HG03439 (cell line): ENCODE data around the gene CFAP410.

Source experiments
- ATAC-seq: cut with Tn5 transposase; IDR thresholded peaks from one replicate; pipeline ENCODE4 v1.9.1; 2021; ENCODE audit warnings: mild to moderate bottlenecking, moderate library complexity; ENCODE audit not compliant: unreplicated experiment

CFAP410 gene

GRCh38 chr21:44331650-44332307 lies 7.4 kb downstream of the CFAP410 start:
- ATAC-seq: no peak

DNA sequence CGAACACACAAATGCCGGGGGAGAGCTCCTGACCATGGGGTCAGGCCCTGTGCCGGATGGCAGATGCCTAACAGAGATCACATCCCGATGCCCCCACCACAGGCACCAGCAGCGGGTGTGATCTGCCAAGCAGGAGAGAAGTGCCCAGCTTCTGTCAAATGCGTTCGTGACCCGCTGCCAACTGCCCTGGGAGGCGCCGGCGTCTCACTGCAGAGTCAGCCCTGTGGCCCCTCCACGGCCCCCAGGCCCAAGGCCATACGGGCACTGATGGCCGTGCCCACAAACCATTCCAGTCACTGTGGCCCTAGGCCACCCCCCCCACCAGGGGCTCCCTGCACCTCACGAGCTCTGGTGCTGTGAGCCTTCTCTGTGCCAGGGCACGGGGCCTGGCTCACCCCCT lies 8.0 kb downstream of the CFAP410 start:
- no peak for ATAC-seq

- no peak for ATAC-seq
Measured at GRCh38 chr21:44330698-44331097, 8.5 kb downstream of the CFAP410 start.

DNA sequence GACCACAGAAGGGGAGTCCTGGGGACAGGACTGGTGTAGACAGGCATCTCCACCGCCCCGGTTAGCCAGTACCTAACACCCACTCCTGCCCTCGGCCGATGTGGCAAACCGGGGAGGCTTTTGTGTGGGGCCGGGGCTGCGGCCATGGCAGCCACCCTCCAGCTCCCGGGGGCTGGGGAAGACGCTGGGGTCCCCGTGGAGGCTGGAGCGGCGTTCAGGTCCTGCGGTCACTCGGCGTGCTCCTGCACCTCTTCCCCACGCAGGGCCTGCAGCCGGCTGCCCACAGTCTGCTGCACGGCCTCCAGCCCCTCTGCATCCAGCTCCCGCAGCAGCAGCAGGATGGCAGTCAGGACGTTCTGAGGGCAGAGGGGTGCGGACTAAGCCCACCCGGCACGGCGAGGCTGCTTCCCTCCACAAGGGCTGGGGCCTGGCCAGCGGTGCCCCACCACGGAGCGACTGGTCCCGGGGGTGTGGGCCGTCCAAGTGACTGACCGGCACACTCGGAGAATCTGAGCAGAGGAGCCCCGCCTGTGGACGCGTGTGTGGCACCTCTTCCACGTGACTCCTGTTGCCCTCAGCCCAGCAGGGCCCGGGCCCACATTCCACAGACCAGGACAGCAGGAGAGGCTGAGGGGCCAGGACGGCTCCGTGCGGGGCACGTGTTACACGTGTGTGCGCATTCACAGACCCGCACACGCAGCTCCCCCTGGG lies 9.1 kb downstream of the CFAP410 start:
- ATAC-seq: no peak

- no peak for ATAC-seq
Measured at GRCh38 chr21:44329086-44329889, 9.9 kb downstream of the CFAP410 start.

GRCh38 chr21:44328242-44328895 lies 10.8 kb downstream of the CFAP410 start:
- no peak for ATAC-seq

- ATAC-seq: no peak
Measured at GRCh38 chr21:44327603-44327974, 11.6 kb downstream of the CFAP410 start.

DNA sequence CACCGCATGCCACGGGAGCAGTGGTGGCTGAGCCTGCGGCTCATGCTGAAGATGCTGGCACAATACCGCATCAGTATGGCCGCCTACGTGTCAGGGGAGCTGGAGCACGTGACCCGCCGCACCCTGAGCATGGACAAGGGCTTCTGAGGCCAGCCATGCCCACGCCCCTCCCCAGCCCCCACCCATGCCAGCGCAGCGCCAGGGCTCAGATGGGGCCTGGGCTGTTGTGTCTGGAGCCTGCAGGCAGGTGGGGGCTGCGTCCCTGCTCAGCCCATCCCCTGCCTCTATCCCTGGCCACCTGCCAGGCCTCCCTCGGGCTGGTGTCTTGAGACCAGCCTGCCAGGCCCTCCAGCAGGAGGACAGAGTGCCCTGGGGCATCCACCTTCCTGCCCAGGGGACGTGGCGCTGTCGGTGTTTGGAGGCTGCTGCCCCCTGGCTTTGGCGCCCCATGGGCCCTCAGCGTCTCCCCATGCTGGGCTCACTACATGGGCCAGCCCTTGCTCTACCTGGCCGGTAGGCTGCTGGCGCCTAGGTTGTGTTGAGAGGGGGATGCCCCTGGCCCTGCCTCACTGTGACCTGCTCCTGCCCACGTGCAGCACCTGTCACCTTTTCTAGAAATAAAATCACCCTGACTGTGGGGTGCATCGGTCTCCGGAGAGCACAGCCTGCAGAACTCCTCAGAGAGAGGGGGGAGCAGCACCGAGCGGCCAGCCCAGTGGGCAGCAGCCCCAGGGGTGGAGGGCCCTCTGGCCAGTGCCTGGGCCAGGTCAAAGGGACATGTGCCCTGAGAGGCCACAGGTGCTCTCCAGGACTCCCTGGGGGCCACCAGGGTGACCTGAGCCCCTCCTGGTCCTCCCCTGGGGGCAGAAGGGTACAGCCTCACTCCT lies 12.2 kb downstream of the CFAP410 start:
- ATAC-seq: no peak

DNA sequence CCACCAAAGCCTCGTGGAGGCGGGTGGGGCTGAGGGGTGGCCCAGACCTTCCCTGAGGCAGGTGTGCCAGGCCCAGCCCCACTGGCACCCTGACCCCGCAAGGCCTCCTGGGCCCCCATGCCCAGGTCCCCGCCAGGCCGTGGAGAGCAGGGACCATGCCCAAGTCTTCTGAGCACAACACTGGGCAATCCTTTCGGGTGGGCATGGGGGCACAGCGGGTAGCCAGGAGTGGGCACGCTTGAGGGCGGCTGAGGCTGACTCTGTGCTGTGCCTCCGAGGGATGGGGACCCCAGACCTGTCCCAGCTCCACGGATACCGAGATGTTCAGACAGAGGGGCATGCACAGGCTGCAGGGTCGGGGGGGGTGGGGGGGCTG lies 12.9 kb downstream of the CFAP410 start:
- ATAC-seq: no peak

- no peak for ATAC-seq
Measured at GRCh38 chr21:44325386-44326271, 13.6 kb downstream of the CFAP410 start.

DNA sequence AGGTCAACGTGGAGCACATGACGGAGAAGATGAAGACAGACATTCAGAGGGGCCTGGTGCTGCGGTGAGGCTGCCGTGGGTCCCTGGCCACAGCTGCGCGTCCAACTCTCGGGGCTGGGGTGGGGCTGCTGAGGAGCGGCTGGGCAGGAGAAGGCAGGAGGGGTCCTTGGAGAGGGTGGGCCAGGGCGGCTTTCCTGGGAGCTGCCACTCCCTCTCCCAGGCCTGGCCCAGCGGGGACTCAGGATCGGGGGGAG lies 14.4 kb downstream of the CFAP410 start:
- ATAC-seq: no peak

GRCh38 chr21:44324106-44324853 lies 14.9 kb downstream of the CFAP410 start:
- ATAC-seq: no peak

- no peak for ATAC-seq
Measured at GRCh38 chr21:44323591-44323990, 15.6 kb downstream of the CFAP410 start.

GRCh38 chr21:44322621-44323325 lies 16.4 kb downstream of the CFAP410 start:
- no peak for ATAC-seq

DNA sequence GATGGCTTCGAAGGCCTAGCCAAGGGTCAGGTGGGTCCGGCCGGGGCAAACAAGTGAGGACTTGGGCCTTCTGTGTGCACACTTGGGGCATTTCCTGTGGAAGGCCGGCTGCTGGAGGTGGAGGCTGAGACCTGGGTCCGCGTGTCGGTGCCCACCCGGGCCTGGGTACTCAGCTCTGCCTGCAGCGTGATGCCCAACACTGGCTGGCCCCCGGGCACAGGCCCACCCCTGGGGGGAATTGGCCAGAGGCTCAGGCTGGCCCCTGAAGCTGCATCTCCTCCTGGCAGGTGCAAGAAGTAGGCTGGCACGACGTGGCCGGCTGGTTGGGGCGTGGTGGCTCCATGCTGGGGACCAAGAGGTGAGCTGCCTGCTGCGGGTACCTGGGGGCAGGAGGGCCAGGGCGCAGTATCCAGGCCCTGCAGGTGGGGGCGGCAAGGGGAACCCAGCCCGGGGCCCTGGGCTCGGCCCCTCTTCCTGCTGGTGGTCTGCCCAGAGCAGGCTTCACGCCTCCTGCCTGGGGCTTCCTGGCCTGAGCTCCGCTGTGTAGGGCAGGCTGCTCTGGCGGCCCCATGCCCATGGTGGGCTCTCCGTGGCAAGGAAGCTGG lies 17.2 kb downstream of the CFAP410 start:
- ATAC-seq: no peak

- no peak for ATAC-seq
Measured at GRCh38 chr21:44320847-44321246, 18.3 kb downstream of the CFAP410 start.

GRCh38 chr21:44319407-44320065 lies 19.7 kb downstream of the CFAP410 start:
- no peak for ATAC-seq
